Prostate gland (tissue), 2 donors: ENCODE results near the gene CBLL1. TPM values are rescaled to one million over a fixed set of nuclear protein-coding genes. Genes with fewer than 3 reads are reported as not detected.

ENCODE experiments used
- DNase-seq: peaks from one replicate; pipeline ENCODE4 v3.0.0-alpha.2; 2019; ENCODE audit warnings: low spot score
- H3K27ac ChIP-seq, 2 donors: fragments of 200-600 bp; sonication (generic); 2 replicates each; pipeline ENCODE4 v1.5.1; 2017 to 2019
- H3K27me3 ChIP-seq: fragments of 200-600 bp; sonication (generic); replicated peaks from 2 replicates; pipeline ENCODE4 v1.5.1; 2019; ENCODE audit not compliant: insufficient read depth
- H3K36me3 ChIP-seq, 2 donors: fragments of 200-600 bp; sonication (generic); 1 replicate in 1 of 2; 2 replicates in 1 of 2; pipeline versions ENCODE4 v1.5.1 to v1.8.1; 2017 to 2019
- H3K4me1 ChIP-seq: fragments of 200-600 bp; sonication (generic); replicated peaks from 2 replicates; pipeline ENCODE4 v1.5.1; 2019
- H3K4me3 ChIP-seq, 2 donors: fragments of 200-600 bp; sonication (generic); 2 replicates each; pipeline ENCODE4 v1.5.1; 2017 to 2019
- H3K9me3 ChIP-seq: fragments of 200-600 bp; sonication (generic); 2 replicates; pipeline ENCODE4 v1.5.1; 2017
- POLR2A ChIP-seq: fragments of 450-650 bp; IDR thresholded peaks from one replicate; pipeline ENCODE4 v1.6.1; 2016; ENCODE audit warnings: antibody characterized with exemption, mild to moderate bottlenecking
- POLR2AphosphoS5 ChIP-seq: sonication (generic); formaldehyde crosslinking; IDR thresholded peaks from one replicate; pipeline ENCODE4 v1.6.1; 2017; ENCODE audit warnings: antibody characterized with exemption
- WGBS: methylation state at CpG from one replicate; pipeline ENCODE4 v1.1.5; 2018; 5-methylcytosine and 5-hydroxymethylcytosine counted together
- intact Hi-C: fragments of 100-400 bp; cut with DNase I; formaldehyde crosslinking; loops from one replicate; pipeline ENCODE4 v1.14.2; 2022
- total RNA-seq, 2 donors: library from RNA; depleted of rRNA; stranded (reverse); fragments of >200 nt; gene quantifications; one replicate each; pipeline ENCODE4 v1.1.0, GENCODE V29; 2016
- TF ChIP-seq, protein P1 (sequence below), 4 experiments: fragments of 200-600 bp in 2 of 4; fragments of 450-650 bp in 2 of 4; sonication (generic) in 2 of 4; IDR thresholded peaks; 1 replicate in 3 of 4; 2 replicates in 1 of 4; pipeline ENCODE4 v1.5.1; 2016 to 2019; ENCODE audit warnings: antibody characterized with exemption in 4 of 4, mild to moderate bottlenecking in 2 of 4, moderate library complexity in 2 of 4

CBLL1 gene
- total RNA-seq, 2 donors from 2014 or later: 35.3 to 49.2 TPM

DNA sequence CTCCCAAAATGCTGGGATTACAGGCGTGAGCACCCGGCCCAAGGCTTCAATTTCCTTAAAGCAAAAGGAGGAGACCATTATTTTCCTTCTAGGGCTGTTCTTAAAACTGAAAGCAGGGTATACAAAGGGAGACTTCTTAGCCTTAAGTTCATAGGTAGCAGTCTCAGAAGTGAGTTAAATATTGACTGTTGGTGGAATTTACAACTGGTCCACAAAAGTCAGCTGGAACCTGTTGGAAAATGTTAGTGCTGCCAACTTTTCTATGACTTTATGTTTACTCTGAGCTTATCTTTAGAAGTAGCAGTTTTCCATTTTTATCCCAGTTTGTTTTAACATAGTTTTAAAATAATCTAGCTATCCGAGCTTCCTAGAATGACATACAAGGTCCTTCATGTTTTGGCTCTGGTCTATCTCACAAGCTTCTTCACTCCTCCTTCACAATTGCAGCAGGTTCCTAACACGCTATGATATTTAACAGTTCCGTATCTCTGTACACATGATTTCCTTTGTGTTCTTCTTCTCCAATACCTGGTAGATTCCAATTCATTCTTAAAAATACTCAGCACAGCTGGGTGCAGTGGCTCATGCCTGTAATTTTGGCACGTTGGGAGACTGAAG, 55.8 kb downstream of the CBLL1 start:
- H3K4me3 ChIP-seq: no peak overlapping the region
- peak overlapping the region; percentile 84 to 87 for H3K27ac ChIP-seq
- H3K27me3 ChIP-seq: no peaks in the 10 kb centered on the region
- H3K9me3 ChIP-seq: no peaks in the 10 kb centered on the region
- H3K36me3 ChIP-seq: no peaks in the 10 kb centered on the region
- H3K4me1 ChIP-seq: no peaks in the 10 kb centered on the region
- intact Hi-C loops: no loop called here
- TF ChIP-seq POLR2AphosphoS5 (peak; percentile 84), POLR2A (no peak)
- 24% methylated on average over 6 of the region's 6 CpGs for WGBS
- peak; percentile 57 for DNase-seq

DNA sequence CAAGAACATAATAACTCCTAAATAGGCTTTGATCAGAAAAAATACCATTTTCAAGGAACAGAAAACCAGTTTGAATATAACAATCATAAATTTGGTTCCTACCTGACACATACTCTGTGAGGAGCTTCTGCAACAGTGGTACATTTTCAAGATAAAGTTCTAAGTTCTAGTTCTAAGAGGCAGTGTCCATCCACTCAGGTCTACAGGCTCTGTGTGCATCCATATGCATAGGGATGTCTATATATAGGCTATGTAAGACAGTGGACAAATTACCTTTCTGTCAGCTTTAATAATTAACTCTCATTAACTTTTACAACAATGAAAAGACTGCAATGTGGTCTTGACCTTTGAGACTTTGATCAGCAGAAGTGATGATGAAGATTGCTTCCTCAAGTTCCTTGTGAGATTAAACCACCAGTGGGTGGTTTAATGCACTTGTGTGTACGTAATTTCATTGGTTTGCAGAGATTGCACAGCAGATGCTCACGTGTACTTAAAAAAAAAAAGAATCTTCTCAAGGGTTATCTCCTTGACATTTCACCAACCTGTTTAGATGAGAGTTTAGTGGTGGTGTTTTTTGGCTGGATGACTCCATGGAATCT, 59.2 kb downstream of the CBLL1 start, which contains the start of gene SLC26A3:
Gene SLC26A3, minus strand, starts transcription at position 215 of the 602 bp plus-strand sequence. CDS start 8,714 bp downstream, outside the sequence.
- H3K4me3 ChIP-seq: no peak within 1 kb of the TSS
- H3K27me3 ChIP-seq: no peaks in the 10 kb centered on the region
- 76% methylated on average over 2 of the region's 2 CpGs for WGBS
- no peak within 1 kb of the TSS for H3K27ac ChIP-seq
- DNase-seq: no peak
- no peaks in the 10 kb centered on the region for H3K4me1 ChIP-seq
- no peaks in the 10 kb centered on the region for H3K36me3 ChIP-seq
- no peaks in the 10 kb centered on the region for H3K9me3 ChIP-seq
- TF ChIP-seq POLR2A (no peak), POLR2AphosphoS5 (no peak)
- TF ChIP-seq, protein P1, sequence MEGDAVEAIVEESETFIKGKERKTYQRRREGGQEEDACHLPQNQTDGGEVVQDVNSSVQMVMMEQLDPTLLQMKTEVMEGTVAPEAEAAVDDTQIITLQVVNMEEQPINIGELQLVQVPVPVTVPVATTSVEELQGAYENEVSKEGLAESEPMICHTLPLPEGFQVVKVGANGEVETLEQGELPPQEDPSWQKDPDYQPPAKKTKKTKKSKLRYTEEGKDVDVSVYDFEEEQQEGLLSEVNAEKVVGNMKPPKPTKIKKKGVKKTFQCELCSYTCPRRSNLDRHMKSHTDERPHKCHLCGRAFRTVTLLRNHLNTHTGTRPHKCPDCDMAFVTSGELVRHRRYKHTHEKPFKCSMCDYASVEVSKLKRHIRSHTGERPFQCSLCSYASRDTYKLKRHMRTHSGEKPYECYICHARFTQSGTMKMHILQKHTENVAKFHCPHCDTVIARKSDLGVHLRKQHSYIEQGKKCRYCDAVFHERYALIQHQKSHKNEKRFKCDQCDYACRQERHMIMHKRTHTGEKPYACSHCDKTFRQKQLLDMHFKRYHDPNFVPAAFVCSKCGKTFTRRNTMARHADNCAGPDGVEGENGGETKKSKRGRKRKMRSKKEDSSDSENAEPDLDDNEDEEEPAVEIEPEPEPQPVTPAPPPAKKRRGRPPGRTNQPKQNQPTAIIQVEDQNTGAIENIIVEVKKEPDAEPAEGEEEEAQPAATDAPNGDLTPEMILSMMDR (IDR thresholded peaks at IDR 0.05): no peak
- intact Hi-C loops: no loop called here

DNA sequence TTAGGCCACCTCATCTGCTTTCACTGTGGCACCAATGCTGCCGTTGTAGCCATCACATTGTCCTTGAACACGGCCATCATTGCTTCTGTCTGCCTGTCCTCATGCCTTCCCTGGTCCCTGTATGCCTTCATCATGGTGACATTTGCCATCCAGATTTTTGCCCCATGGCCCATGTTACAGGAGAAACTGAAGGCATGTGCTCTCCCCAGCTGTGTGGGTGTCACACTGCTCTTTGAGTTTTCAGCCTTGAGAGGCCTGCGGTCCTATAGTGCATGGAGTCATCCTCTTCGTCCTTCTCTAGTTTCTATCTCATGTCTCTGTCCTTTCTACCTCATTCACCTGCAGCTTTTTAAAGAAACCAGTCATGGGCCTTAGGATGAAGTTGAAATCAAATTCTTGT, 65.2 kb downstream of the CBLL1 start:
- TF ChIP-seq, protein P1 (IDR thresholded peaks at IDR 0.05): no peak
- TF ChIP-seq POLR2AphosphoS5 (no peak), POLR2A (no peak)
- Histone ChIP-seq H3K9me3 (no peaks in the 10 kb centered on the region), H3K27ac (no peak overlapping the region), H3K36me3 (no peaks in the 10 kb centered on the region), H3K4me3 (no peak overlapping the region), H3K4me1 (peaks cover 6% of the 10 kb centered on the region), H3K27me3 (no peaks in the 10 kb centered on the region)
- intact Hi-C loops: no loop called here
- DNase-seq: no peak
- 90% methylated on average over 4 of the region's 4 CpGs for WGBS

DNA sequence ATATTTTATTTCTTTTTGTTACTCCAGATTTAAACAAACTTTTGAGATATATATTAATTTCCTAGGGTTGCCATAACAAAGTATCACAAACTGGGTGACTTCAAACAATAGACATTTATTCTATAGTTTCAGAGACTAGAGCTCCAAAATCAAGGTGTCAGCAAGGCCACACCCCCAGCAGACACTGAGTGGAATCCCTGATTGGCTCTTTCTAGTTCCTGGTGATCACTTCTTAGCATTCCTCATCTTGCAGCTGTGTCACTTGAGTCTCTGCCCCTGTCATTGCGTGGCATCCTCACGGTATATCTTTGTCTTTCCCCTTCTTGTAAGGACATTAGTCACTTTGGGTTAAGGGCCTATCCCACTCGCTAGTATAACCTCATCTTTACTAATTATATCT, 66.7 kb downstream of the CBLL1 start:
- WGBS: 82% methylated on average over 3 of the region's 3 CpGs
- no peaks in the 10 kb centered on the region for H3K27me3 ChIP-seq
- no peak overlapping the region for H3K4me3 ChIP-seq
- H3K36me3 ChIP-seq: no peaks in the 10 kb centered on the region
- H3K27ac ChIP-seq: peak overlapping the region in 1 of 2 donors; percentile 83
- TF ChIP-seq POLR2A: no peak
- TF ChIP-seq, protein P1 (IDR thresholded peaks at IDR 0.05): no peak
- TF ChIP-seq POLR2AphosphoS5: no peak
- no peak for DNase-seq
- intact Hi-C loops: loop anchor here (5.0 kb wide), 1 partner anchor 33 kb away; no protein-coding TSS in a partner anchor
- peaks cover 6% of the 10 kb centered on the region for H3K4me1 ChIP-seq
- no peaks in the 10 kb centered on the region for H3K9me3 ChIP-seq

Other genes with a start within 250 kb of the CBLL1 start
- 10 to 100 TPM; 35.1 to 86.4 TPM for gene COG5, start 180.2 kb upstream of the CBLL1 start, total RNA-seq
- 10 to 100 TPM in 1 of 2 donors, 1 to 10 TPM in 1; 9.7 to 15.3 TPM for gene DUS4L, start 180.2 kb upstream of the CBLL1 start, total RNA-seq
- 10 to 100 TPM; 95.4 to 99.9 TPM for gene BCAP29, start 163.9 kb upstream of the CBLL1 start, total RNA-seq
- gene SLC26A4, start 83.3 kb upstream of the CBLL1 start, total RNA-seq: 1 to 10 TPM; 1.0 to 3.4 TPM
- 1 to 10 TPM in 1 of 2 donors, under 1 TPM in 1; 0.91 to 3.3 TPM for gene SLC26A3, start 59.1 kb downstream of the CBLL1 start, total RNA-seq
- gene DLD, start 147.0 kb downstream of the CBLL1 start, total RNA-seq: 10 to 100 TPM; 77.4 to 84.1 TPM